ENCODE data around the gene TAB2. TPM values are rescaled to one million over a fixed set of nuclear protein-coding genes. Genes with fewer than 3 reads are reported as not detected.

Gene TAB2
- total and polyA plus RNA-seq, 2 of the 8 experiments (the other 6 are each of a cell fraction or from before 2014, with no cell fraction given), result 40.4 to 63.0 TPM

GRCh38 chr6:149285626-149286025, 31.9 kb upstream of the TAB2 start:
- Histone ChIP-seq H3K79me2 (ENCODE audit: control insufficient read depth in 1 of 2, insufficient read depth in 2 of 2, low read length in 2 of 2) (no peaks in the 10 kb centered on the region), H4K20me1 (replicated peaks in 1 of 2; ENCODE audit: control insufficient read depth in 1 of 2, insufficient read depth in 2 of 2, low read length in 2 of 2) (no peaks in the 10 kb centered on the region), H2AK5ac (ENCODE audit: low read depth, low read length) (no peak overlapping the region), H2BK5ac (ENCODE audit: low read depth, low read length) (no peak overlapping the region), H3K4ac (replicated peaks; ENCODE audit: insufficient read length, low read depth, low read length) (no peak overlapping the region), H4K91ac (replicated peaks; ENCODE audit: insufficient read length, low read length) (no peak overlapping the region), H3K23ac (ENCODE audit: insufficient read length) (no peak overlapping the region), H3K27me3 (replicated peaks in 1 of 4; ENCODE audit: control insufficient read depth in 3 of 4, extremely low read depth in 1 of 4, insufficient read depth in 3 of 4, low read length in 3 of 4) (no peaks in the 10 kb centered on the region), H3K56ac (replicated peaks; ENCODE audit: insufficient read length, low read depth, low read length) (no peak overlapping the region), H3K18ac (ENCODE audit: extremely low read depth, low read length) (no peak overlapping the region), H2BK12ac (ENCODE audit: low read depth, low read length) (no peak overlapping the region), H2BK20ac (ENCODE audit: low read length) (no peak overlapping the region), H2AFZ (ENCODE audit: low read length) (peak overlapping the region; percentile 41; the same call in 1 of the 2 replicates), H3K79me1 (ENCODE audit: low read depth, low read length) (no peaks in the 10 kb centered on the region), H4K8ac (ENCODE audit: extremely low read depth, insufficient read depth, low read length) (no peak overlapping the region), H2BK15ac (ENCODE audit: low read length) (no peak overlapping the region), H3K4me3 (ENCODE audit: extremely low read depth in 1 of 4, insufficient read depth in 2 of 4, low read depth in 3 of 4, low read length in 4 of 4) (no peak overlapping the region), H3K9me3 (ENCODE audit: insufficient read depth in 2 of 2, low read depth in 1 of 2, low read length in 1 of 2) (no peaks in the 10 kb centered on the region), H3K23me2 (ENCODE audit: low read depth, low read length) (no peaks in the 10 kb centered on the region), H3K36me3 (ENCODE audit: control insufficient read depth in 2 of 4, insufficient read depth in 4 of 4, low read length in 3 of 4) (no peaks in the 10 kb centered on the region), H3K14ac (ENCODE audit: insufficient read length) (no peak overlapping the region), H3K27ac (ENCODE audit: low read depth, low read length) (no peak overlapping the region), H3K9ac (replicated peaks in 1 of 4; ENCODE audit: extremely low read depth in 1 of 4, low read depth in 3 of 4, low read length in 3 of 4) (no peak overlapping the region), H2BK120ac (replicated peaks; ENCODE audit: low read depth, low read length) (no peak overlapping the region), H3K4me2 (ENCODE audit: insufficient read depth in 1 of 2, low read depth in 2 of 2, low read length in 2 of 2) (no peak overlapping the region), H4K5ac (ENCODE audit: insufficient read length, low read depth, low read length) (no peak overlapping the region), H3K4me1 (replicated peaks in 1 of 4; ENCODE audit: control insufficient read depth in 3 of 4, insufficient read depth in 4 of 4, low read length in 3 of 4) (0 out of 7 replicates have a peak, but pooled peaks cover 0 to 2% (median 0%) of the 10 kb centered on the region in 4 experiments)
- ChIA-PET CTCF (ENCODE audit: partially characterized antibody) (no interaction called here), POLR2A (ENCODE audit: partially characterized antibody) (no interaction called here)
- FAIRE-seq, result no peak
- 90% methylated on average over 6 of the region's 6 CpGs; no CpG with 5 or more reads in 1 of the 2 experiments for WGBS, 2 experiments (ENCODE audit: extremely low coverage in 1 of 2, insufficient coverage in 1 of 2, insufficient read length in 1 of 2, insufficient replicate concordance in 2 of 2, low coverage in 1 of 2, low lambda C conversion rate in 2 of 2, missing lambda C conversion rate in 1 of 2)
- no peak for TF ChIP-seq CTBP2 (IDR thresholded peaks at IDR 0.05; ENCODE audit: borderline replicate concordance, insufficient read depth, insufficient read length, low read length)
- TF ChIP-seq MAX (IDR thresholded peaks at IDR 0.05), result no peak
- no peak for TF ChIP-seq NRF1 (IDR thresholded peaks at IDR 0.05; ENCODE audit: low read depth, low read length)
- no peak for TF ChIP-seq KDM4A (IDR thresholded peaks at IDR 0.05; ENCODE audit: low read depth, low read length, severe bottlenecking)
- no peak for DNase-seq (ENCODE audit: low read depth in 1 of 2, low spot score in 2 of 2)
